ENCODE measurements around the gene ABHD16B. TPM values are rescaled to one million over a fixed set of nuclear protein-coding genes. Genes with fewer than 3 reads are reported as not detected.

The ABHD16B gene
- total and polyA plus RNA-seq, 5 donors from 2014 or later = 0.21 TPM; not detected in 4

DNA sequence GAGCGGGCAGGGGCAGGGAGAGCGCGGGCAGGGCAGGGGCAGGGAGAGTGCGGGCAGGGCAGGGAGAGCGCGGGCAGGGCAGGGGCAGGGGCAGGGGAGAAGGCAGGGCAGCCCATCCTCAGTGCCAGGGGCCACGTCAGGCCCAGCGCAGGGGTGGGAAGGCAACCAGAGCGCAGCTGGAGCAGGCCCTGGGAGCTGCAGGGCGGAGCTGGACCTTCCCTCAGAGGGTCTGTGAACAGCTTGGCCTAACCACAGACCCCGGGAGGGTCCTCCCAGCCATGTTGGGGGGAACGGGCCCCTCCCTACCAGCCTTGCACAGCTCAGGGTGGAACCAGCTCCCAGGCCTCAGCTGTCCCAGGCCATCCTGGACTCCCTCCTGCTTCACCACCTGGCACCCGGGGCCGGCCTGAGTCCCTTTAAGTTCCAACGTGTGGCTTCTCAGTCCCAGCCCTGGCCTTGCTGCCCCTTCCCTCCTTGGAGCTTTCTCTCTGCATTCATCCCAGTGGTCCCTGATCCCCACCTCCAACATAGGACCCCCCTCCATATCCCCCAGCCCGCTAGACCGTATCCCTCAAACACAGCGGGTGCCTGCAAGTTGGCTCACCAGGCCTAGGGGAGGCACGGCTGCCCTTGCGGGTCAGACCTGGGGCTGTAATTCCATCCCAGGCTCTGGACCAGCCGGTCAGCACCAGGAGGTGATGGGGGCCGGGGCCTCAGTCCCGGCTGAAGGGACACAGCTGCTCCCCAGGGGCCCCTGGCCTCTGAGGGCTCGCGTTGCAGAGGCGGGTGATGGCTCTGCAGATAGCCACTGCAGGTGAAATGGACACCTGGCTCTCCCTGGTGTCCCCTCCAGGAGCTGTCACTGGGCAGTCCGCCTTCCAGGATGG is 24.6 kb upstream of the ABHD16B start:
- Histone ChIP-seq H3K4me3 (ENCODE audit: low read depth, low read length) (no peak overlapping the region), H3K36me3 (ENCODE audit: control insufficient read depth, insufficient read depth, low read length) (no peaks in the 10 kb centered on the region), H3K27ac (ENCODE audit: insufficient read depth, low read length, poor library complexity, severe bottlenecking) (no peak overlapping the region), H3K9me3 (ENCODE audit: control insufficient read depth in 2 of 2, low read length in 2 of 2) (no peaks in the 10 kb centered on the region), H3K4me1 (ENCODE audit: control insufficient read depth, insufficient read depth, low read length, poor library complexity, severe bottlenecking) (peaks cover 3% of the 10 kb centered on the region), H3K27me3 (ENCODE audit: control insufficient read depth, insufficient read depth, low read length) (no peaks in the 10 kb centered on the region)
- DNase-seq (no peak), ATAC-seq (ENCODE audit: low read depth in 2 of 2) (no peak)
- no peak overlapping the region for H3K27ac Mint-ChIP-seq
- no peaks in the 10 kb centered on the region for H3K36me3 Mint-ChIP-seq
- peaks cover 0 to 5% (median 2%) of the 10 kb centered on the region in 4 donors for H3K4me1 Mint-ChIP-seq
- no peak overlapping the region for H3K4me3 Mint-ChIP-seq
- peaks cover 16% of the 10 kb centered on the region for H3K27me3 Mint-ChIP-seq
- no peaks in the 10 kb centered on the region for H3K9me3 Mint-ChIP-seq

DNA sequence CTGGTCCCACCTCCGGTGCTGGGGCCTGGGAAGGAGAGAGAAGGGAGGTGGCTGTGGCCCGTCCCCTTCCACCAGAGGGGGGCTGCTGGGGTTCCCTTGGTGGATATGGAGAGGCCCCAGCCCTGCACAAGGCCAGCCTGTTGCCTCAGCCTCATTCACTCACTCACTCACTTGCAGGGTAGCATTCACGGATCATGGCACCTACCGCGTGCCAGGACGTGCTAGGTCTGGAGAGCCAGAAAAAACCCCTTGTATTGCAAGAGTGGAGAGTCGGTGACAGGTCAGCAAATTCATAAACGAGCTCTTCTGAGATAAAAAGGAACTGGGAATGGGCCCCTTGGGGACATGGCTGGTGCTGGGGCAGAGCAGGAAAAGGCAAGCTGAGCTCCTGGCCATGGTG is 23.8 kb upstream of the ABHD16B start:
- Mint-ChIP-seq H3K4me1 (peaks cover 0 to 7% (median 4%) of the 10 kb centered on the region in 4 donors), H3K4me3 (no peak overlapping the region), H3K27ac (no peak overlapping the region), H3K9me3 (no peaks in the 10 kb centered on the region), H3K27me3 (peaks cover 16% of the 10 kb centered on the region), H3K36me3 (no peaks in the 10 kb centered on the region)
- H3K36me3 ChIP-seq (ENCODE audit: control insufficient read depth, insufficient read depth, low read length) = no peaks in the 10 kb centered on the region
- H3K27me3 ChIP-seq (ENCODE audit: control insufficient read depth, insufficient read depth, low read length) = no peaks in the 10 kb centered on the region
- no peak overlapping the region for H3K4me3 ChIP-seq (ENCODE audit: low read depth, low read length)
- no peaks in the 10 kb centered on the region for H3K4me1 ChIP-seq (ENCODE audit: control insufficient read depth, insufficient read depth, low read length, poor library complexity, severe bottlenecking)
- no peak overlapping the region for H3K27ac ChIP-seq (ENCODE audit: insufficient read depth, low read length, poor library complexity, severe bottlenecking)
- no peaks in the 10 kb centered on the region for H3K9me3 ChIP-seq (ENCODE audit: control insufficient read depth in 2 of 2, low read length in 2 of 2)
- ATAC-seq (ENCODE audit: low read depth in 2 of 2) (no peak), DNase-seq (no peak)

DNA sequence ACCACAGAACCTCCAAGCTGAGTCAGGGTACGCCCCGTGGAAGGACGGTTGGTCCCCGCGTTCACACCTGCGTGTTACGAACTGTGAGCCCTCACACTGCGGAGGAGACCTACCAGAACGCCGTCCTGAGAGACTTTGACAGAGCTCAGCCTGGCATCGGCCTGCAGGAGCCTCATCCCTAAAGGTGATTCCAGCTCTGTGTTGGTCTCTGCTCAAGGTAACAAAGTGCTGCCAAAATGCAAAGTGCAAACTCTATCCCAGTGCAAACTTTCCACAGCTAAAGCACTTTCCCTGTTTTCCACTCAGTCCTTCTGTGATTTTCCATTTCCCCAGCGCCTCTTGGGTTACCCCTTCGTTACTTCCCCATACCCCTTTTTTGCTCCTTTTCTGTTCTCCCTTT is 21.7 kb upstream of the ABHD16B start:
- H3K27me3 Mint-ChIP-seq = peaks cover 24% of the 10 kb centered on the region
- DNase-seq (no peak), ATAC-seq (ENCODE audit: low read depth in 2 of 2) (no peak)
- Histone ChIP-seq H3K4me3 (ENCODE audit: low read depth, low read length) (no peak overlapping the region), H3K27ac (ENCODE audit: insufficient read depth, low read length, poor library complexity, severe bottlenecking) (no peak overlapping the region), H3K9me3 (ENCODE audit: control insufficient read depth in 2 of 2, low read length in 2 of 2) (no peaks in the 10 kb centered on the region), H3K4me1 (ENCODE audit: control insufficient read depth, insufficient read depth, low read length, poor library complexity, severe bottlenecking) (peaks cover 12% of the 10 kb centered on the region), H3K36me3 (ENCODE audit: control insufficient read depth, insufficient read depth, low read length) (no peaks in the 10 kb centered on the region), H3K27me3 (ENCODE audit: control insufficient read depth, insufficient read depth, low read length) (no peaks in the 10 kb centered on the region)
- no peaks in the 10 kb centered on the region for H3K36me3 Mint-ChIP-seq
- H3K9me3 Mint-ChIP-seq = no peaks in the 10 kb centered on the region
- H3K4me1 Mint-ChIP-seq = peaks cover 0 to 9% (median 4%) of the 10 kb centered on the region in 4 donors
- H3K4me3 Mint-ChIP-seq = peak overlapping the region in 1 of 4 donors; percentile 38
- no peak overlapping the region for H3K27ac Mint-ChIP-seq

DNA sequence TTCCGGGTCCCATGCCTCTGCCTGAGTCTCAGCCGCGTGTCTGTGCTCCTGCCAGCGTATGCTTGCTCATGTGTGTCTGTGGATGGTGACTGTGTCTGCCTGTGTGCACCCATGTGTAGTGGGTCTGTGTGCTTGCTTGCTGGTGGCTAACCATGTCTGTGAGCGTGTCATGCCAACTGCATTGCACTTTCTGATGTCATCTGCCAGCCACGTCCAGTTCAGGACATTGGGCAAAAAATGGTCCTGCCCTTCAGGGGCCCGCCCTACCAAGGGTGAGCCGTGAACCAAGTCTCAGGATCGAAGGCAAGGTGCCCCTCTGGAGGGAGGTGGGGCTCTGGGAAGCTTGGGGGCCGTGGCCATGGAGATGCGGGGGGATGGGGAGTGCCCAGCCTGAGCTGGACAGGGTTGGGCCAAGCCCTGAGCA is 20.9 kb upstream of the ABHD16B start:
- peaks cover 32% of the 10 kb centered on the region for H3K27me3 Mint-ChIP-seq
- DNase-seq = no peak

DNA sequence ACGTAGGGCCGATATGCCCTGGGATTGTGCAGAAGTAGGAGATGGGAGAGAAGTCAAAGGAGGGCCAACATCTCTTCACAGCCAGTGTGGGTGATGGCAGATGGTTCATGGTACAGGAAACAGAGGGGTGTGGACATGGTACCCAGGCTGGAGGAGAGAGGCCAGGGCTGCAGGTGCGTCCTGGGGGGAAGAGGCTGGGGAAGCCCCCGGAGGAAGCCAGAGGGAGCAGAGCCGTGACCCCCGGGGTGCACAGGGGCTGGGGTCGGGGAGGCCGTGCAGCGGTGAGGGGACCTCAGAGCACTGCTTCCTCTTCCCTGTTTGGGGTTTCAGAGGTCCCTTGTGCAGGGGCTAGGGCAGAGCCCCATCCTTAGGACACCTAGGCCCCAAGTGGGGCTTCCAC is 19.0 kb upstream of the ABHD16B start:
- H3K4me3 ChIP-seq (ENCODE audit: low read depth, low read length) = no peak overlapping the region
- peaks cover 8% of the 10 kb centered on the region for H3K27me3 ChIP-seq (ENCODE audit: control insufficient read depth, insufficient read depth, low read length)
- Mint-ChIP-seq H3K9me3 (no peaks in the 10 kb centered on the region), H3K27me3 (peaks cover 36% of the 10 kb centered on the region), H3K36me3 (no peaks in the 10 kb centered on the region), H3K4me1 (peaks cover 0 to 15% (median 4%) of the 10 kb centered on the region in 4 donors), H3K4me3 (no peak overlapping the region), H3K27ac (peak overlapping the region in 1 of 3 donors; percentile 55)
- no peaks in the 10 kb centered on the region for H3K9me3 ChIP-seq (ENCODE audit: control insufficient read depth in 2 of 2, low read length in 2 of 2)
- no peak overlapping the region for H3K27ac ChIP-seq (ENCODE audit: insufficient read depth, low read length, poor library complexity, severe bottlenecking)
- H3K4me1 ChIP-seq (ENCODE audit: control insufficient read depth, insufficient read depth, low read length, poor library complexity, severe bottlenecking) = peaks cover 21% of the 10 kb centered on the region
- ATAC-seq (ENCODE audit: low read depth in 2 of 2) = peak in 1 of 2 donors; percentile 21
- DNase-seq = no peak
- H3K36me3 ChIP-seq (ENCODE audit: control insufficient read depth, insufficient read depth, low read length) = no peaks in the 10 kb centered on the region

More for the DNA sequence above, 20.9 kb upstream of the ABHD16B start:
- Mint-ChIP-seq H3K36me3 (no peaks in the 10 kb centered on the region), H3K27ac (no peak overlapping the region), H3K9me3 (no peaks in the 10 kb centered on the region), H3K4me1 (peaks cover 0 to 12% (median 4%) of the 10 kb centered on the region in 4 donors), H3K4me3 (no peak overlapping the region)
- Histone ChIP-seq H3K27me3 (ENCODE audit: control insufficient read depth, insufficient read depth, low read length) (peaks cover 2% of the 10 kb centered on the region), H3K27ac (ENCODE audit: insufficient read depth, low read length, poor library complexity, severe bottlenecking) (no peak overlapping the region), H3K9me3 (ENCODE audit: control insufficient read depth in 2 of 2, low read length in 2 of 2) (no peaks in the 10 kb centered on the region), H3K4me1 (ENCODE audit: control insufficient read depth, insufficient read depth, low read length, poor library complexity, severe bottlenecking) (peaks cover 16% of the 10 kb centered on the region), H3K36me3 (ENCODE audit: control insufficient read depth, insufficient read depth, low read length) (no peaks in the 10 kb centered on the region), H3K4me3 (ENCODE audit: low read depth, low read length) (no peak overlapping the region)
- ATAC-seq (ENCODE audit: low read depth in 2 of 2) = no peak

DNA sequence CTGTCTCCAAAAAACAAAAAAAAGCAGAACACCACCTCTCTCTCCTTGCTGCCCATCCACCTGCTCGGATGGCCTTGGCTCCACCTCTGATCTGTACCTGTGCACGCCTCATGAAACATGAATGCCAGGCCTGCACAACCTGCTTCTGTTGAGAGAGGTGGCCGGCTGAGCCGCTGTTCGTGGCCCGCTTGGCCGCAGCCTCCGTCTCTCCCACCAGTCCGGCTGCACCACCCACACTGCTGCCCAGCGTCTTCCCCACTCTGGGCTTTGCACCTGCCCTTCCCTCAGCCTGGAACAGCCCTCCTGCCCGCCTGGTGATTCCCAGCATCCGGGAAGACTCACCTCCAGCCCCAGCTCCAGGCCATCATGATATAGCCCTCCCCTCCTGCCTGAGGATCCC is 18.1 kb upstream of the ABHD16B start:
- Histone ChIP-seq H3K36me3 (ENCODE audit: control insufficient read depth, insufficient read depth, low read length) (no peaks in the 10 kb centered on the region), H3K4me1 (ENCODE audit: control insufficient read depth, insufficient read depth, low read length, poor library complexity, severe bottlenecking) (peaks cover 21% of the 10 kb centered on the region), H3K27ac (ENCODE audit: insufficient read depth, low read length, poor library complexity, severe bottlenecking) (no peak overlapping the region), H3K27me3 (ENCODE audit: control insufficient read depth, insufficient read depth, low read length) (peaks cover 9% of the 10 kb centered on the region), H3K9me3 (ENCODE audit: control insufficient read depth in 2 of 2, low read length in 2 of 2) (no peaks in the 10 kb centered on the region), H3K4me3 (ENCODE audit: low read depth, low read length) (no peak overlapping the region)
- ATAC-seq (ENCODE audit: low read depth in 2 of 2) (no peak), DNase-seq (no peak)
- H3K4me3 Mint-ChIP-seq = no peak overlapping the region
- H3K27ac Mint-ChIP-seq = no peak overlapping the region
- no peaks in the 10 kb centered on the region for H3K9me3 Mint-ChIP-seq
- peaks cover 29% of the 10 kb centered on the region for H3K27me3 Mint-ChIP-seq
- no peaks in the 10 kb centered on the region for H3K36me3 Mint-ChIP-seq
- peaks cover 0 to 15% (median 1%) of the 10 kb centered on the region in 4 donors for H3K4me1 Mint-ChIP-seq

DNA sequence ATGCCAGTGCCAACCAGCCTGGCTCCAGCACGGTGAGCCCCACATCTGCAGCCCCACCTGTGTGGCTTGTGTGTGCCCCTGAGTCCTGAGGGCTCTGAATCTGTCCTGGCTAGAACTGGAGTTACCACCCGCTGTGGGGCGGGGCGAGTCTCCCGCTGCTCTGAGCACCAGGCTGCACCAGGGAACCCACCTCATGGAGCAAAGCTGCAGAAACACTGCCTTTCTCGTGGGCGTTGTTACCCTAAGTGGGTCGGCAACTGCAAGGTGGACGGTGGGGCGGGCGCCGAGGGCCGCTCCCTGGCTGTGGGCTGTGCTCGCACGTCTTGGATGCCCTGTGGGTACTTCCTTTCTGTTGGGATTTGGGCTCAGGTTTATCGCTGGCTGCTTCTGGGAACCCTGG is 17.5 kb upstream of the ABHD16B start:
- Mint-ChIP-seq H3K4me1 (peaks cover 0 to 15% (median 1%) of the 10 kb centered on the region in 4 donors), H3K4me3 (no peak overlapping the region), H3K36me3 (no peaks in the 10 kb centered on the region), H3K27me3 (peaks cover 34% of the 10 kb centered on the region), H3K9me3 (no peaks in the 10 kb centered on the region), H3K27ac (peak overlapping the region in 1 of 3 donors; percentile 36)
- Histone ChIP-seq H3K4me1 (ENCODE audit: control insufficient read depth, insufficient read depth, low read length, poor library complexity, severe bottlenecking) (peaks cover 21% of the 10 kb centered on the region), H3K27me3 (ENCODE audit: control insufficient read depth, insufficient read depth, low read length) (peaks cover 9% of the 10 kb centered on the region), H3K4me3 (ENCODE audit: low read depth, low read length) (no peak overlapping the region), H3K36me3 (ENCODE audit: control insufficient read depth, insufficient read depth, low read length) (no peaks in the 10 kb centered on the region), H3K9me3 (ENCODE audit: control insufficient read depth in 2 of 2, low read length in 2 of 2) (no peaks in the 10 kb centered on the region), H3K27ac (ENCODE audit: insufficient read depth, low read length, poor library complexity, severe bottlenecking) (no peak overlapping the region)
- ATAC-seq (ENCODE audit: low read depth in 2 of 2) (no peak), DNase-seq (no peak)
